Measurements from ENCODE around the gene NEFH.
"Not testable (repeated sequence)": the region's sequence is repeated elsewhere in the genome, so short reads cannot be mapped to it uniquely, and the experiment has no call there.

Gene NEFH

GRCh38 chr22:29479417-29480261 lies at the start of gene NEFH:
Gene NEFH (plus strand): TSS chr22:29480218. CDS start chr22:29480263, 45 bp downstream.
- H3K27ac Mint-ChIP-seq = no peak within 1 kb of the TSS
- H3K27me3 Mint-ChIP-seq = peaks cover 29% of the 10 kb centered on the region

GRCh38 chr22:29431986-29432385 lies 48.0 kb upstream of the NEFH start:
- no peak overlapping the region for H3K4me3 Mint-ChIP-seq
- H3K27me3 Mint-ChIP-seq = no peaks in the 10 kb centered on the region
- H3K4me1 Mint-ChIP-seq = no peaks in the 10 kb centered on the region

More at GRCh38 chr22:29479417-29480261, at the start of gene NEFH:
- no peaks in the 10 kb centered on the region for H3K9me3 Mint-ChIP-seq
- H3K4me3 Mint-ChIP-seq = peak within 1 kb of the TSS; percentile 21
- H3K36me3 Mint-ChIP-seq = peaks cover 5% of the 10 kb centered on the region
- peaks cover 17% of the 10 kb centered on the region for H3K4me1 Mint-ChIP-seq

GRCh38 chr22:29433856-29434255 lies 46.2 kb upstream of the NEFH start:
- no peak overlapping the region for H3K4me3 Mint-ChIP-seq
- H3K27ac Mint-ChIP-seq = no peak overlapping the region
- H3K27me3 Mint-ChIP-seq = no peaks in the 10 kb centered on the region
- H3K36me3 Mint-ChIP-seq = no peaks in the 10 kb centered on the region
- no peaks in the 10 kb centered on the region for H3K4me1 Mint-ChIP-seq
- no peaks in the 10 kb centered on the region for H3K9me3 Mint-ChIP-seq

More at GRCh38 chr22:29431986-29432385, 48.0 kb upstream of the NEFH start:
- H3K9me3 Mint-ChIP-seq = no peaks in the 10 kb centered on the region
- H3K36me3 Mint-ChIP-seq = no peaks in the 10 kb centered on the region
- H3K27ac Mint-ChIP-seq = no peak overlapping the region

GRCh38 chr22:29434288-29434687 lies 45.7 kb upstream of the NEFH start:
- Mint-ChIP-seq H3K27me3 (no peaks in the 10 kb centered on the region), H3K27ac (no peak overlapping the region), H3K4me1 (no peaks in the 10 kb centered on the region), H3K36me3 (no peaks in the 10 kb centered on the region), H3K9me3 (no peaks in the 10 kb centered on the region), H3K4me3 (no peak overlapping the region)

GRCh38 chr22:29435236-29436136 lies 44.5 kb upstream of the NEFH start:
- H3K4me1 Mint-ChIP-seq = no peaks in the 10 kb centered on the region
- no peaks in the 10 kb centered on the region for H3K36me3 Mint-ChIP-seq
- no peak overlapping the region for H3K27ac Mint-ChIP-seq
- H3K27me3 Mint-ChIP-seq = no peaks in the 10 kb centered on the region
- no peaks in the 10 kb centered on the region for H3K9me3 Mint-ChIP-seq
- no peak overlapping the region for H3K4me3 Mint-ChIP-seq

GRCh38 chr22:29438283-29438682 lies 41.7 kb upstream of the NEFH start, which contains the start of gene RFPL1:
Gene RFPL1 (plus strand): TSS chr22:29438583.
- H3K9me3 Mint-ChIP-seq, H3K36me3 Mint-ChIP-seq, H3K27me3 Mint-ChIP-seq, H3K4me1 Mint-ChIP-seq, H3K27ac Mint-ChIP-seq, H3K4me3 Mint-ChIP-seq: not testable (repeated sequence)

GRCh38 chr22:29442976-29443375 lies 37.0 kb upstream of the NEFH start:
- Mint-ChIP-seq H3K27ac (no peak overlapping the region), H3K27me3 (peaks cover 1% of the 10 kb centered on the region)

GRCh38 chr22:29443452-29443851 lies 36.6 kb upstream of the NEFH start:
- Mint-ChIP-seq H3K4me3 (no peak overlapping the region), H3K27ac (no peak overlapping the region), H3K4me1 (no peaks in the 10 kb centered on the region), H3K27me3 (peaks cover 1% of the 10 kb centered on the region), H3K9me3 (no peaks in the 10 kb centered on the region), H3K36me3 (no peaks in the 10 kb centered on the region)

More at GRCh38 chr22:29442976-29443375, 37.0 kb upstream of the NEFH start:
- no peaks in the 10 kb centered on the region for H3K9me3 Mint-ChIP-seq
- H3K4me1 Mint-ChIP-seq = no peaks in the 10 kb centered on the region
- H3K36me3 Mint-ChIP-seq = no peaks in the 10 kb centered on the region
- H3K4me3 Mint-ChIP-seq = no peak overlapping the region

GRCh38 chr22:29443861-29444792 lies 35.9 kb upstream of the NEFH start:
- Mint-ChIP-seq H3K36me3 (no peaks in the 10 kb centered on the region), H3K27me3 (peaks cover 1% of the 10 kb centered on the region), H3K4me3 (no peak overlapping the region), H3K27ac (no peak overlapping the region), H3K9me3 (no peaks in the 10 kb centered on the region), H3K4me1 (no peaks in the 10 kb centered on the region)

- H3K4me3 Mint-ChIP-seq = no peak overlapping the region
- H3K27me3 Mint-ChIP-seq = peaks cover 1% of the 10 kb centered on the region
- no peak overlapping the region for H3K27ac Mint-ChIP-seq
- no peaks in the 10 kb centered on the region for H3K9me3 Mint-ChIP-seq
- no peaks in the 10 kb centered on the region for H3K36me3 Mint-ChIP-seq
- no peaks in the 10 kb centered on the region for H3K4me1 Mint-ChIP-seq
These were observed 34.5 kb upstream of the NEFH start for GRCh38 chr22:29445508-29445907.

- Mint-ChIP-seq H3K9me3 (no peaks in the 10 kb centered on the region), H3K36me3 (no peaks in the 10 kb centered on the region), H3K27ac (no peak overlapping the region), H3K4me1 (no peaks in the 10 kb centered on the region), H3K27me3 (no peaks in the 10 kb centered on the region), H3K4me3 (no peak overlapping the region)
These were observed 32.1 kb upstream of the NEFH start for GRCh38 chr22:29447906-29448305.

- H3K4me3 Mint-ChIP-seq = no peak overlapping the region
- H3K4me1 Mint-ChIP-seq = no peaks in the 10 kb centered on the region
- no peaks in the 10 kb centered on the region for H3K9me3 Mint-ChIP-seq
- H3K27ac Mint-ChIP-seq = no peak overlapping the region
- no peaks in the 10 kb centered on the region for H3K27me3 Mint-ChIP-seq
- no peaks in the 10 kb centered on the region for H3K36me3 Mint-ChIP-seq
These were observed 30.6 kb upstream of the NEFH start for GRCh38 chr22:29449296-29449875.

- H3K4me3 Mint-ChIP-seq = no peak overlapping the region
- H3K27me3 Mint-ChIP-seq = no peaks in the 10 kb centered on the region
These were observed 29.8 kb upstream of the NEFH start for GRCh38 chr22:29450222-29450621.

GRCh38 chr22:29451863-29452262 lies 28.2 kb upstream of the NEFH start:
- no peak overlapping the region for H3K27ac Mint-ChIP-seq

More at GRCh38 chr22:29450222-29450621, 29.8 kb upstream of the NEFH start:
- Mint-ChIP-seq H3K9me3 (no peaks in the 10 kb centered on the region), H3K4me1 (no peaks in the 10 kb centered on the region), H3K36me3 (no peaks in the 10 kb centered on the region), H3K27ac (no peak overlapping the region)

GRCh38 chr22:29454276-29454675 lies 25.7 kb upstream of the NEFH start:
- Mint-ChIP-seq H3K27ac (no peak overlapping the region), H3K27me3 (no peaks in the 10 kb centered on the region), H3K9me3 (no peaks in the 10 kb centered on the region), H3K36me3 (no peaks in the 10 kb centered on the region), H3K4me1 (no peaks in the 10 kb centered on the region), H3K4me3 (no peak overlapping the region)

More at GRCh38 chr22:29451863-29452262, 28.2 kb upstream of the NEFH start:
- Mint-ChIP-seq H3K27me3 (no peaks in the 10 kb centered on the region), H3K4me3 (no peak overlapping the region), H3K36me3 (no peaks in the 10 kb centered on the region), H3K9me3 (no peaks in the 10 kb centered on the region), H3K4me1 (no peaks in the 10 kb centered on the region)

Measured in activated naive CD4-positive, alpha-beta T cell treated with anti-CD3 and anti-CD28 coated beads, Interleukin-2, amount 50 U/mL, for 24 hours (primary cell).